Smooth muscle cell (in vitro differentiated cells): ENCODE results near the gene PABPC3. TPM values are rescaled to one million over a fixed set of nuclear protein-coding genes. Genes with fewer than 3 reads are reported as not detected.

Source experiments
- DNase-seq: peaks from one replicate; lab custom pipeline; 2025; ENCODE audit not compliant: unreplicated experiment; lab: John Stamatoyannopoulos, UW
- H2AFZ ChIP-seq: fragments of 200-600 bp; sonication (generic); 2 replicates; pipeline ENCODE4 v1.6.0; 2016; ENCODE audit warnings: antibody characterized with exemption, low read depth, mild to moderate bottlenecking
- H3F3A ChIP-seq: fragments of 200-600 bp; sonication (generic); 2 replicates; pipeline ENCODE4 v1.6.0; 2017; ENCODE audit warnings: antibody characterized with exemption, low read depth
- H3K27ac ChIP-seq: fragments of 200-600 bp; sonication (generic); 2 replicates; pipeline ENCODE4 v1.5.1; 2016; ENCODE audit warnings: low read depth, mild to moderate bottlenecking
- H3K27me3 ChIP-seq: fragments of 200-600 bp; sonication (generic); 2 replicates; pipeline ENCODE4 v1.6.1; 2016; ENCODE audit warnings: low read depth, mild to moderate bottlenecking
- H3K36me3 ChIP-seq: fragments of 200-600 bp; sonication (generic); 2 replicates; pipeline ENCODE4 v1.5.1; 2016; ENCODE audit warnings: low read depth
- H3K4me1 ChIP-seq: fragments of 200-600 bp; sonication (generic); 2 replicates; pipeline ENCODE4 v1.5.1; 2016; ENCODE audit warnings: low read depth
- H3K4me2 ChIP-seq: fragments of 200-600 bp; sonication (generic); 2 replicates; pipeline ENCODE4 v1.6.0; 2016; ENCODE audit warnings: mild to moderate bottlenecking
- H3K4me3 ChIP-seq: fragments of 200-600 bp; sonication (generic); 2 replicates; pipeline ENCODE4 v1.5.1; 2016; ENCODE audit warnings: mild to moderate bottlenecking
- H3K79me2 ChIP-seq: fragments of 200-600 bp; sonication (generic); 2 replicates; pipeline ENCODE4 v1.6.0; 2016; ENCODE audit warnings: low read depth, mild to moderate bottlenecking
- H3K9ac ChIP-seq: fragments of 200-600 bp; sonication (generic); 2 replicates; pipeline ENCODE4 v1.6.0; 2016; ENCODE audit warnings: low read depth
- H3K9me3 ChIP-seq: fragments of 200-600 bp; sonication (generic); replicated peaks from 2 replicates; pipeline ENCODE4 v1.5.1; 2016; ENCODE audit warnings: low read depth
- H4K20me1 ChIP-seq: fragments of 200-600 bp; sonication (generic); 2 replicates; pipeline ENCODE4 v1.6.0; 2016; ENCODE audit warnings: low read depth
- WGBS: methylation state at CpG from one replicate; pipeline ENCODE4 v1.1.7; 2016; ENCODE audit warnings: low lambda C conversion rate; 5-methylcytosine and 5-hydroxymethylcytosine counted together
- polyA plus RNA-seq: library from polyadenylated mRNA; unstranded; fragments of >200 nt; fragmentation: Nextera tagmentation; extraction: Ambion mirVana; gene quantifications from 2 replicates; pipeline ENCODE4 v1.2.1, GENCODE V29; 2016
- total RNA-seq: library from RNA; depleted of rRNA; stranded (reverse); fragments of >200 nt; gene quantifications from 2 replicates; pipeline ENCODE4 v1.2.3, GENCODE V29; 2014
- TF ChIP-seq, protein P1 (sequence below): fragments of 200-600 bp; sonication (generic); IDR thresholded peaks from 2 replicates; pipeline ENCODE4 v1.5.1; 2017; ENCODE audit warnings: borderline replicate concordance, mild to moderate bottlenecking, antibody characterized with exemption; ENCODE audit not compliant: insufficient read depth, poor library complexity, severe bottlenecking

Gene PABPC3
- total and polyA plus RNA-seq, 2 experiments from 2014 or later: 0.04 to 0.05 TPM

- DNase-seq: no peak
- H3K27ac ChIP-seq: no peak overlapping the region
- peaks cover 3% of the 10 kb centered on the region for H3K4me1 ChIP-seq
- H3F3A ChIP-seq: no peaks in the 10 kb centered on the region
- no peak overlapping the region for H3K4me3 ChIP-seq
- no peaks in the 10 kb centered on the region for H4K20me1 ChIP-seq
- H3K79me2 ChIP-seq: no peaks in the 10 kb centered on the region
- TF ChIP-seq, protein P1, sequence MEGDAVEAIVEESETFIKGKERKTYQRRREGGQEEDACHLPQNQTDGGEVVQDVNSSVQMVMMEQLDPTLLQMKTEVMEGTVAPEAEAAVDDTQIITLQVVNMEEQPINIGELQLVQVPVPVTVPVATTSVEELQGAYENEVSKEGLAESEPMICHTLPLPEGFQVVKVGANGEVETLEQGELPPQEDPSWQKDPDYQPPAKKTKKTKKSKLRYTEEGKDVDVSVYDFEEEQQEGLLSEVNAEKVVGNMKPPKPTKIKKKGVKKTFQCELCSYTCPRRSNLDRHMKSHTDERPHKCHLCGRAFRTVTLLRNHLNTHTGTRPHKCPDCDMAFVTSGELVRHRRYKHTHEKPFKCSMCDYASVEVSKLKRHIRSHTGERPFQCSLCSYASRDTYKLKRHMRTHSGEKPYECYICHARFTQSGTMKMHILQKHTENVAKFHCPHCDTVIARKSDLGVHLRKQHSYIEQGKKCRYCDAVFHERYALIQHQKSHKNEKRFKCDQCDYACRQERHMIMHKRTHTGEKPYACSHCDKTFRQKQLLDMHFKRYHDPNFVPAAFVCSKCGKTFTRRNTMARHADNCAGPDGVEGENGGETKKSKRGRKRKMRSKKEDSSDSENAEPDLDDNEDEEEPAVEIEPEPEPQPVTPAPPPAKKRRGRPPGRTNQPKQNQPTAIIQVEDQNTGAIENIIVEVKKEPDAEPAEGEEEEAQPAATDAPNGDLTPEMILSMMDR: no peak
- no peak overlapping the region for H3K9ac ChIP-seq
- H2AFZ ChIP-seq: no peak overlapping the region
- H3K9me3 ChIP-seq: no peaks in the 10 kb centered on the region
- H3K27me3 ChIP-seq: no peaks in the 10 kb centered on the region
- no peaks in the 10 kb centered on the region for H3K36me3 ChIP-seq
- no peak overlapping the region for H3K4me2 ChIP-seq
Observed at GRCh38 chr13:25064396-25064795, 31.5 kb upstream of the PABPC3 start.

GRCh38 chr13:25065974-25066770 is 29.8 kb upstream of the PABPC3 start:
- TF ChIP-seq, protein P1: no peak
- H3K79me2 ChIP-seq: no peaks in the 10 kb centered on the region
- no peaks in the 10 kb centered on the region for H3K27me3 ChIP-seq
- peaks cover 3% of the 10 kb centered on the region for H3K4me1 ChIP-seq
- no peak for DNase-seq
- H3K27ac ChIP-seq: no peak overlapping the region
- no peak overlapping the region for H3K4me2 ChIP-seq
- H3F3A ChIP-seq: no peaks in the 10 kb centered on the region
- no peak overlapping the region for H3K9ac ChIP-seq
- no peak overlapping the region for H3K4me3 ChIP-seq
- no peak overlapping the region for H2AFZ ChIP-seq
- no peaks in the 10 kb centered on the region for H4K20me1 ChIP-seq
- 94% methylated on average over 8 of the region's 8 CpGs for WGBS
- no peaks in the 10 kb centered on the region for H3K9me3 ChIP-seq
- H3K36me3 ChIP-seq: no peaks in the 10 kb centered on the region

DNA sequence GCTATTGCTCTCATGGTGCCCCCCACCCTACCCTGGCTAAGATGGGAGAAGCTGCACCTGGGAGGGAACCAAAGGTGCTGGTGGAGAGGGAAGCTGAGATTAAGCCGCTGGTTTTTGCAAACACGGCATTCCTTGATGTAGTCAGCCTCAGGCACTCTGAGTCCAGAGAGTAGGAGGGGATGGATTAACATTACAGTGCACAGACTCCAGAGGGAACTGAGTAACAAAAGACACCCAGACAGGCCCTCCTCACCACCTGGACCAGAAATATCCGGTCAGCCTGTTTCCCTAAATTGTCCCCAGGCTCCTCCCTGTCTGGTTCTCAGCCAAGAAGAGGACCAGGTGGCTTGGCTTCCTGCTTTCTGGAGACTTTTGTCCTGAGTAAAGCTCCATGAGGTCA is 28.9 kb upstream of the PABPC3 start:
- Histone ChIP-seq H4K20me1 (no peaks in the 10 kb centered on the region), H3F3A (no peaks in the 10 kb centered on the region), H2AFZ (no peak overlapping the region), H3K36me3 (no peaks in the 10 kb centered on the region), H3K27me3 (no peaks in the 10 kb centered on the region), H3K4me2 (no peak overlapping the region), H3K9ac (no peak overlapping the region), H3K4me1 (peaks cover 3% of the 10 kb centered on the region), H3K4me3 (no peak overlapping the region), H3K27ac (no peak overlapping the region), H3K79me2 (no peaks in the 10 kb centered on the region), H3K9me3 (no peaks in the 10 kb centered on the region)
- no peak for DNase-seq
- WGBS: 37% methylated on average over 3 of the region's 3 CpGs
- TF ChIP-seq, protein P1: no peak

GRCh38 chr13:25068810-25069209 is 27.1 kb upstream of the PABPC3 start:
- TF ChIP-seq, protein P1: no peak
- Histone ChIP-seq H3K27ac (no peak overlapping the region), H3F3A (no peaks in the 10 kb centered on the region), H2AFZ (no peak overlapping the region), H3K27me3 (no peaks in the 10 kb centered on the region), H3K9ac (no peak overlapping the region), H3K4me1 (peaks cover 3% of the 10 kb centered on the region), H3K36me3 (no peaks in the 10 kb centered on the region), H3K4me3 (no peak overlapping the region), H4K20me1 (no peaks in the 10 kb centered on the region), H3K4me2 (no peak overlapping the region), H3K79me2 (no peaks in the 10 kb centered on the region), H3K9me3 (no peaks in the 10 kb centered on the region)
- DNase-seq: no peak
- whole genome bisulfite sequencing: 95% methylated on average over 25 of the region's 26 CpGs
